GM23248 (cell line): ENCODE measurements around the gene DMTF1. TPM values are rescaled to one million over a fixed set of nuclear protein-coding genes. Genes with fewer than 3 reads are reported as not detected.

Experiments used
- DNase-seq: peaks from one replicate; pipeline ENCODE4 v3.0.0-alpha.2; 2015
- H2AFZ ChIP-seq: fragments of 200-600 bp; sonication (generic); 2 replicates; pipeline ENCODE4 v1.6.1; 2016; ENCODE audit warnings: antibody characterized with exemption
- H3F3A ChIP-seq: fragments of 200-600 bp; sonication (generic); 2 replicates; pipeline ENCODE4 v1.6.1; 2016; ENCODE audit warnings: mild to moderate bottlenecking, antibody characterized with exemption, mixed run types; ENCODE audit not compliant: insufficient read depth
- H3K27ac ChIP-seq: fragments of 200-600 bp; sonication (generic); 2 replicates; pipeline ENCODE4 v1.5.1; 2016; ENCODE audit warnings: mild to moderate bottlenecking
- H3K27me3 ChIP-seq: fragments of 200-600 bp; sonication (generic); replicated peaks from 2 replicates; pipeline ENCODE4 v1.6.1; 2016; ENCODE audit warnings: mild to moderate bottlenecking; ENCODE audit not compliant: insufficient read depth
- H3K36me3 ChIP-seq: fragments of 200-600 bp; sonication (generic); 2 replicates; pipeline ENCODE4 v1.6.1; 2016; ENCODE audit warnings: low read depth, mild to moderate bottlenecking
- H3K4me1 ChIP-seq: fragments of 200-600 bp; sonication (generic); 2 replicates; pipeline ENCODE4 v1.6.1; 2016; ENCODE audit warnings: mild to moderate bottlenecking; ENCODE audit not compliant: insufficient read depth
- H3K4me2 ChIP-seq: fragments of 200-600 bp; sonication (generic); one replicate; pipeline ENCODE4 v1.6.1; 2016; ENCODE audit warnings: mild to moderate bottlenecking; ENCODE audit not compliant: unreplicated experiment
- H3K4me3 ChIP-seq: fragments of 200-600 bp; sonication (generic); 2 replicates; pipeline ENCODE4 v1.5.1; 2016; ENCODE audit warnings: mild to moderate bottlenecking
- H3K79me2 ChIP-seq: fragments of 200-600 bp; sonication (generic); 2 replicates; pipeline ENCODE4 v1.6.1; 2016; ENCODE audit warnings: mild to moderate bottlenecking; ENCODE audit not compliant: insufficient read depth
- H3K9ac ChIP-seq: fragments of 200-600 bp; sonication (generic); 2 replicates; pipeline ENCODE4 v1.6.1; 2016; ENCODE audit warnings: mild to moderate bottlenecking
- H3K9me2 ChIP-seq: fragments of 200-600 bp; sonication (generic); 2 replicates; pipeline ENCODE4 v1.6.1; 2016; ENCODE audit warnings: mixed run types, mild to moderate bottlenecking, moderate library complexity; ENCODE audit not compliant: insufficient read depth
- H3K9me3 ChIP-seq: fragments of 200-600 bp; sonication (generic); one replicate; pipeline ENCODE4 v1.6.1; 2017; ENCODE audit warnings: low read depth
- H4K20me1 ChIP-seq: fragments of 200-600 bp; sonication (generic); 2 replicates; pipeline ENCODE4 v1.6.0; 2016; ENCODE audit not compliant: insufficient read depth
- EZH2 ChIP-seq: fragments of 200-600 bp; sonication (generic); IDR thresholded peaks from 2 replicates; pipeline ENCODE4 v1.6.1; 2018; ENCODE audit warnings: antibody characterized with exemption, mild to moderate bottlenecking; ENCODE audit not compliant: insufficient read depth, poor library complexity, severe bottlenecking
- EZH2phosphoT487 ChIP-seq: fragments of 200-600 bp; sonication (generic); IDR thresholded peaks from 2 replicates; pipeline ENCODE4 v1.6.1; 2018; ENCODE audit warnings: antibody characterized with exemption, moderate library complexity, mild to moderate bottlenecking, low read depth; ENCODE audit not compliant: insufficient read depth
- WGBS, 2 experiments: methylation state at CpG; one replicate each; pipeline ENCODE4 v1.1.6; 2015 to 2017; ENCODE audit warnings: low lambda C conversion rate in 2 of 2, low coverage in 1 of 2; ENCODE audit errors: missing lambda C conversion rate in 2 of 2; 5-methylcytosine and 5-hydroxymethylcytosine counted together
- in situ Hi-C: fragments of 300-500 bp; cut with MboI; formaldehyde crosslinking; loops from 2 replicates; pipeline ENCODE4 v1.15.0; 2020
- polyA plus RNA-seq: library from polyadenylated mRNA; unstranded; fragments of >200 nt; fragmentation: Nextera tagmentation; extraction: Ambion mirVana; gene quantifications from 2 replicates; pipeline ENCODE4 v1.2.1, GENCODE V29; 2016
- total RNA-seq: library from RNA; depleted of rRNA; stranded (reverse); fragments of >200 nt; shearing (Covaris generic); gene quantifications from 2 replicates; pipeline ENCODE4 v1.2.3, GENCODE V29; 2014

The DMTF1 gene
- total and polyA plus RNA-seq, 2 experiments from 2014 or later, result 28.4 to 28.6 TPM

DNA sequence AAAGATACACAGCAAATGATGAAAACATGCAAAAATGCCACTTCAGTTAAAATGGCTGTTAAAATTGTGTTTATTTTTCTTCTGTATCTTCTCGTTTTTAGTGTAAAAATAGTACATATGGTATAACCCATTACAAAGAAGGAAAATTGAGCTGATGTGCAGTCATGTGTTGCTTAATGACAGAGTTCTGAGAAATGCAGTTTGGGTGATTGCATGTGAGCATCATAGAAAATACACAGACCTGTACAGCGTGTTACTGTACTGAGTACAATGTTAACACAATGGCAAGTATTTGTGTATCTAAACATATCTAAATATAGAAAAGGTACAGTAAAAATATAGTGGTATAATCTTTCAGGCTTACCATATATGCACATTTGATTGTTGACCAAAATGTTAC is 7.3 kb downstream of the DMTF1 start:
- no peaks in the 10 kb centered on the region for H3K9me2 ChIP-seq
- H3K79me2 ChIP-seq, result peaks cover 100% of the 10 kb centered on the region
- peaks cover 14% of the 10 kb centered on the region for H3K36me3 ChIP-seq
- no peak overlapping the region for H3K27ac ChIP-seq
- in situ Hi-C loops, result no loop called here
- H3K9ac ChIP-seq, result no peak overlapping the region
- H3K4me3 ChIP-seq, result no peak overlapping the region
- H3K4me1 ChIP-seq, result peaks cover 29% of the 10 kb centered on the region
- H2AFZ ChIP-seq, result no peak overlapping the region
- H3K27me3 ChIP-seq, result no peaks in the 10 kb centered on the region
- no peak overlapping the region for H3K4me2 ChIP-seq
- peaks cover 23% of the 10 kb centered on the region; the same call in 1 of the 2 replicates for H4K20me1 ChIP-seq
- peaks cover 13% of the 10 kb centered on the region; the same call in 1 of the 2 replicates for H3F3A ChIP-seq
- no peak for DNase-seq
- 78% methylated on average over 2 of the region's 2 CpGs for WGBS, 2 experiments
- TF ChIP-seq EZH2 (no peak), EZH2phosphoT487 (no peak)
- no peaks in the 10 kb centered on the region for H3K9me3 ChIP-seq

DNA sequence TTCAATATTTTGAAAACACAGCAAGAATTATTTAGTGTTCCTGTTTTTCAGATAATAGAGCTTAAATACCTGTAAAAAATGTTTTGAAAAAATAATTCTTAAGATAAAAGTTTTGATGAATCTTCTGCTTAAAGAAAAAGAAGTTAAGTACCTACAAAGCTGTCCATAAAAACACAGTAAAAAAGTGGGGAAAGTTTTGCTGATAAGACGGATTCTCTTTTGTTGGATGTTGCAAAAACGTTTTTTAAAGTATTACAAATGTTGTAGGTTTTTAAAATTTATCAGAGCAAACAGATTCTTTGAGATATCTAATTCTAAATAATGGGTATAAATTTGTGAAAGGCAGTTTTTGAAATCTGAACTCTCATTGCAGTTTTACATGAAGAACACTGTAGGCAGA is 12.2 kb downstream of the DMTF1 start:
- H3K27ac ChIP-seq, result no peak overlapping the region
- H3K36me3 ChIP-seq, result peaks cover 61% of the 10 kb centered on the region
- no peak for DNase-seq
- H3K9ac ChIP-seq, result no peak overlapping the region
- peaks cover 93% of the 10 kb centered on the region for H3K79me2 ChIP-seq
- no peak overlapping the region for H3K4me3 ChIP-seq
- no peaks in the 10 kb centered on the region for H3K9me2 ChIP-seq
- 75 to 82% methylated on average over 2 of the region's 2 CpGs for WGBS, 2 experiments
- H4K20me1 ChIP-seq, result no peaks in the 10 kb centered on the region
- H3F3A ChIP-seq, result no peaks in the 10 kb centered on the region
- no peaks in the 10 kb centered on the region for H3K9me3 ChIP-seq
- no peaks in the 10 kb centered on the region for H3K4me1 ChIP-seq
- TF ChIP-seq EZH2phosphoT487, result no peak
- TF ChIP-seq EZH2, result no peak
- H2AFZ ChIP-seq, result no peak overlapping the region
- in situ Hi-C loops, result no loop called here
- no peaks in the 10 kb centered on the region for H3K27me3 ChIP-seq
- no peak overlapping the region for H3K4me2 ChIP-seq

DNA sequence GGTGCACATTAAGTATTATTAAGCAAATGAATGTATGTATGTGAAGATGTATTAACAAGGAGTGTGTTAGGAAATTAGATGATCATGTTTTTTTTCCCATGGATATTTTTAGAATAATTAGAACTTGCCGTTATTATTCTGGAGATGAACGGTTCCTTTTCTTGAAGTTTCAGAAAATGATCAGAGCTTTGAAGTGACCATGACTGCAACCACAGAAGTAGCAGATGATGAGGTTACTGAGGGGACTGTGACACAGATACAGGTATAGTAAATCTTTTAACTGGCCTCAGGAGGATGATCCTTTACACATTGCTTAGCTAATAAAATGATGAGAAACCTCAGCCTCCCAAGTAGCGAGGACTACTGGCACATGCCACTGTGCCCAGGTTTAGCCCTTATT is 18.6 kb downstream of the DMTF1 start:
- Histone ChIP-seq H3K4me1 (no peaks in the 10 kb centered on the region), H3K27me3 (no peaks in the 10 kb centered on the region), H3K9me2 (no peaks in the 10 kb centered on the region), H2AFZ (no peak overlapping the region), H3F3A (peaks cover 7% of the 10 kb centered on the region; the same call in 1 of the 2 replicates), H4K20me1 (no peaks in the 10 kb centered on the region), H3K4me2 (no peak overlapping the region), H3K9me3 (no peaks in the 10 kb centered on the region), H3K4me3 (no peak overlapping the region), H3K79me2 (peaks cover 69% of the 10 kb centered on the region; the same call in 1 of the 2 replicates), H3K36me3 (peaks cover 97% of the 10 kb centered on the region), H3K9ac (no peak overlapping the region), H3K27ac (no peak overlapping the region)
- TF ChIP-seq EZH2 (no peak), EZH2phosphoT487 (no peak)
- WGBS, 2 experiments, result 98 to 99% methylated on average over 3 of the region's 3 CpGs
- no peak for DNase-seq
- in situ Hi-C loops, result no loop called here

DNA sequence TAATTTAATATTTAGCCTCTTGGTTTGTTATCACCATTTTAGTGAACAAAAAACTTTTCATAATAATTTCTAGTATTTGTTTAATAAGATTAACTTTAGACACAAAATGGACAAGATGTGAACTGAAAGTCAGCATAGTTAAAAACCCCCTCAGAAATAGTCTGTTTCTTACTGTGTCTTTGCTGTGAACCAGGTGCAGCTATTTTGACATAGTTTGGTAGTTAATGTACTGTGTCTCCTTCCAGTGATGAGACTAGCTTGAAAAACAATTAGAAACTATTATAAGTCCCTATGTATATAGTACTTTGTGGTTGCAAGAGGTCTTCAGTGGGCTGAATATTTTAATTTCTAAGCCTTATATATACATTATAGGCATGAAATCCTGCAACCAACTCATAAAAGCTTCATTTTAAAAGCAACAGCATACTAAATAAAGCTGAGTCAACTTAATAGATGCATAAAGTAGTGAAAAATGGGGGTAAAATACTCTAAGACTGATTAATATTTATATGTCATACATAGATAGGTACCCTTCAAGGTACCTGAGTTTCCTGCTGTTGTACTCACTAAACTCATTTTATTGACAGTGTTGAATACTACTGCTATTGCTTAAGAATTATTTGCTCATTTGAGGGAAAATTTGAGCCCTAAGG is 19.2 kb downstream of the DMTF1 start:
- Histone ChIP-seq H3K4me3 (no peak overlapping the region), H3K9me3 (no peaks in the 10 kb centered on the region), H3F3A (peaks cover 8% of the 10 kb centered on the region; the same call in 1 of the 2 replicates), H3K9me2 (no peaks in the 10 kb centered on the region), H3K27ac (no peak overlapping the region), H3K4me2 (no peak overlapping the region), H3K9ac (no peak overlapping the region), H3K4me1 (no peaks in the 10 kb centered on the region), H3K79me2 (peaks cover 69% of the 10 kb centered on the region), H4K20me1 (no peaks in the 10 kb centered on the region), H3K27me3 (no peaks in the 10 kb centered on the region), H3K36me3 (peaks cover 97% of the 10 kb centered on the region), H2AFZ (no peak overlapping the region)
- in situ Hi-C loops, result no loop called here
- DNase-seq, result no peak
- TF ChIP-seq EZH2 (no peak), EZH2phosphoT487 (no peak)
